Ovary (tissue), 9 donors: ENCODE measurements around the gene IL20. TPM values are rescaled to one million over a fixed set of nuclear protein-coding genes. Genes with fewer than 3 reads are reported as not detected.

Experiments
- DNase-seq, 5 donors: peaks; one replicate each; pipeline ENCODE4 v3.0.0-alpha.2; 2019 to 2020
- H3K27ac ChIP-seq, 2 donors: fragments of 200-600 bp; one replicate each; pipeline versions ENCODE4 v1.5.1 to v1.8.0; 2019 to 2022
- H3K27me3 ChIP-seq: fragments of 200-600 bp; one replicate; pipeline ENCODE4 v1.8.0; 2022
- H3K36me3 ChIP-seq: fragments of 200-600 bp; sonication (generic); one replicate; pipeline ENCODE4 v1.5.1; 2019
- H3K4me1 ChIP-seq: one replicate; pipeline ENCODE4 v1.8.1; 2013; ENCODE audit warnings: mild to moderate bottlenecking, moderate library complexity; ENCODE audit not compliant: insufficient read depth
- H3K4me3 ChIP-seq: fragments of 200-600 bp; sonication (generic); one replicate; pipeline ENCODE4 v1.5.1; 2017
- H3K9me3 ChIP-seq, 2 donors: fragments of 200-600 bp in 1 of 2; sonication (generic) in 1 of 2; one replicate each; pipeline versions ENCODE4 v1.5.1 to v1.8.1; 2013 to 2019; ENCODE audit warnings: mild to moderate bottlenecking in 1 of 2, moderate library complexity in 1 of 2
- CTCF ChIP-seq, 3 donors: fragments of 450-650 bp in 2 of 3; fragments of 200-600 bp in 1 of 3; IDR thresholded peaks; one replicate each; pipeline versions ENCODE4 v1.5.1 to v1.8.0; 2016 to 2022; ENCODE audit warnings: antibody characterized with exemption in 3 of 3, mild to moderate bottlenecking in 1 of 3
- EP300 ChIP-seq: sonication (generic); formaldehyde crosslinking; IDR thresholded peaks from one replicate; pipeline ENCODE4 v1.6.1; 2017; ENCODE audit warnings: antibody characterized with exemption
- POLR2A ChIP-seq: fragments of 450-650 bp; IDR thresholded peaks from one replicate; pipeline ENCODE4 v1.6.1; 2017; ENCODE audit warnings: antibody characterized with exemption, mild to moderate bottlenecking, moderate library complexity
- WGBS, 3 donors: extraction: QIAGEN DNeasy Blood & Tissue Kit in 1 of 3; methylation state at CpG; one replicate each; pipeline versions ENCODE4 v1.1.5 to v1.1.7; 2013 to 2017; 5-methylcytosine and 5-hydroxymethylcytosine counted together
- intact Hi-C, 4 donors: fragments of 100-400 bp; cut with DNase I; formaldehyde crosslinking; loops; one replicate each; pipeline versions ENCODE4 v1.11.0 to v1.15.1; 2022 to 2023
- polyA plus RNA-seq, 2 donors: library from polyadenylated mRNA; stranded (reverse); fragments of 200-250 nt in 1 of 2; fragments of 350-450 nt in 1 of 2; fragmentation: Illumina TruSeq in 1 of 2; extraction: RNeasy Lipid Tissue Mini Kit (QIAGEN cat#74804) in 1 of 2; gene quantifications; one replicate each; pipeline ENCODE4 v1.2.3, GENCODE V29; 2013 to 2014
- total RNA-seq, 7 donors: library from RNA; depleted of rRNA in 2 of 7; stranded (reverse); fragments of >200 nt in 2 of 7; fragmentation: NEBNext Ultra II Directional in 3 of 7; extraction: Animal tissue kit (Norgen Biotek cat#: 25700) in 3 of 7; gene quantifications; one replicate each; pipeline versions ENCODE4 v1.1.0 to v1.2.4, GENCODE V29; 2016 to 2023
- donor health status: DM: no; HTN: no; CAD: no; lungs with moderate emphysema.
- donor health status: DM: no; HTN: no; CAD: no.
- donor health status: Bipolar disorder and iron deficiency.
- donor health status: DM: yes; HTN: yes; CAD: no.
- donor health status: DM: no; HTN: no; CAD: no.
- donor health status: DM: yes; HTN: yes; CAD: no.

Gene IL20
- total and polyA plus RNA-seq, 9 donors = 0.30 to 2.6 TPM; not detected in 7

GRCh38 chr1:206905295-206906164 lies 40.1 kb downstream of the IL20 start:
- TF ChIP-seq CTCF (IDR thresholded peaks at IDR 0.05) = no peak
- TF ChIP-seq EP300 = no peak
- no peak for TF ChIP-seq POLR2A

GRCh38 chr1:206907304-206907991 lies 42.0 kb downstream of the IL20 start:
- Histone ChIP-seq H3K27me3 (no peaks in the 10 kb centered on the region), H3K27ac (no peak overlapping the region), H3K9me3 (no peaks in the 10 kb centered on the region), H3K4me1 (peaks cover 4% of the 10 kb centered on the region), H3K36me3 (no peaks in the 10 kb centered on the region), H3K4me3 (no peak overlapping the region)
- WGBS, 3 donors = 87 to 91% (median 89%) methylated on average over 23 of the region's 23 CpGs
- intact Hi-C loops = no loop called here
- TF ChIP-seq CTCF (IDR thresholded peaks at IDR 0.05) (no peak), EP300 (no peak), POLR2A (no peak)
- no peak for DNase-seq

More at GRCh38 chr1:206905295-206906164, 40.1 kb downstream of the IL20 start:
- H3K9me3 ChIP-seq = no peaks in the 10 kb centered on the region
- DNase-seq = no peak
- no peak overlapping the region for H3K4me3 ChIP-seq
- H3K36me3 ChIP-seq = no peaks in the 10 kb centered on the region
- WGBS, 3 donors = 57 to 73% (median 63%) methylated on average over 4 of the region's 4 CpGs
- peaks cover 4% of the 10 kb centered on the region for H3K4me1 ChIP-seq
- no peaks in the 10 kb centered on the region for H3K27me3 ChIP-seq
- intact Hi-C loops = no loop called here
- H3K27ac ChIP-seq = no peak overlapping the region

- no peak overlapping the region for H3K27ac ChIP-seq
- no peak for DNase-seq
- no peak overlapping the region for H3K4me3 ChIP-seq
- WGBS, 3 donors = 95 to 96% (median 95%) methylated on average over 10 of the region's 10 CpGs
- no peaks in the 10 kb centered on the region for H3K9me3 ChIP-seq
- H3K27me3 ChIP-seq = no peaks in the 10 kb centered on the region
- no peak for TF ChIP-seq EP300
- no peak for TF ChIP-seq POLR2A
- no peak for TF ChIP-seq CTCF (IDR thresholded peaks at IDR 0.05)
- intact Hi-C loops = no loop called here
- H3K4me1 ChIP-seq = peaks cover 4% of the 10 kb centered on the region
- H3K36me3 ChIP-seq = no peaks in the 10 kb centered on the region
Measured at GRCh38 chr1:206908038-206908437, 42.6 kb downstream of the IL20 start.

GRCh38 chr1:206909161-206909882 lies 43.9 kb downstream of the IL20 start:
- no peaks in the 10 kb centered on the region for H3K36me3 ChIP-seq
- H3K27ac ChIP-seq = no peak overlapping the region
- intact Hi-C loops = no loop called here
- peak in 4 of 5 donors; percentile 23 to 69 (median 52) for DNase-seq
- peaks cover 4% of the 10 kb centered on the region for H3K4me1 ChIP-seq
- no peak for TF ChIP-seq CTCF (IDR thresholded peaks at IDR 0.05)
- no peak for TF ChIP-seq POLR2A
- TF ChIP-seq EP300 = peak; percentile 23
- no peaks in the 10 kb centered on the region for H3K9me3 ChIP-seq
- peak overlapping the region; percentile 34 for H3K4me3 ChIP-seq
- WGBS, 3 donors = 1 to 5% (median 2%) methylated on average over 49 to 69 of the region's 69 CpGs
- H3K27me3 ChIP-seq = no peaks in the 10 kb centered on the region
